GM12892 (cell line): Measurements from ENCODE around the gene POLD4. TPM values are rescaled to one million over a fixed set of nuclear protein-coding genes. Genes with fewer than 3 reads are reported as not detected.
"Not testable (repeated sequence)": the region's sequence is repeated elsewhere in the genome, so short reads cannot be mapped to it uniquely, and the experiment has no call there.

Experiments
- DNase-seq: peaks from one replicate; pipeline ENCODE4 v3.0.0; 2011; ENCODE audit not compliant: insufficient read length
- FAIRE-seq: peaks from 2 replicates; lab custom pipeline; 2011; peaks lifted over from hg19 to GRCh38; lab: Jason Lieb, UNC
- POLR2A ChIP-seq: IDR thresholded peaks from 2 replicates; pipeline ENCODE4 v1.6.1; 2011; ENCODE audit warnings: low read depth, low read length, control low read depth
- POLR2AphosphoS5 ChIP-seq: IDR thresholded peaks from 2 replicates; pipeline ENCODE4 v1.6.1; 2011; ENCODE audit warnings: low read depth, low read length, control low read depth
- TAF1 ChIP-seq: IDR thresholded peaks from 2 replicates; pipeline ENCODE4 v1.6.1; 2011; ENCODE audit warnings: low read depth, mild to moderate bottlenecking, control low read depth, low read length, borderline replicate concordance
- polyA plus RNA-seq: library from polyadenylated mRNA; unstranded; fragments of >200 nt; gene quantifications from one replicate; pipeline ENCODE4 v1.2.1, GENCODE V29; 2012; ENCODE audit warnings: missing spikeins, inconsistent platforms; ENCODE audit not compliant: missing spikeins

The POLD4 gene
- polyA plus RNA-seq: 75.6 TPM

GRCh38 chr11:67353317-67354074 is at the start of gene POLD4:
TSS of gene POLD4 (minus strand) at chr11:67353546. CDS start at chr11:67353399, 147 bp downstream.
- TF ChIP-seq POLR2AphosphoS5: peak; percentile 91
- TF ChIP-seq TAF1: peak; percentile 76
- peak; percentile 90 for TF ChIP-seq POLR2A
- peak; percentile 99 for FAIRE-seq
- peak; percentile 96 for DNase-seq

GRCh38 chr11:67403085-67403484 is 49.7 kb upstream of the POLD4 start:
- not testable (repeated sequence) for DNase-seq
- peak; percentile 21 for FAIRE-seq

DNA sequence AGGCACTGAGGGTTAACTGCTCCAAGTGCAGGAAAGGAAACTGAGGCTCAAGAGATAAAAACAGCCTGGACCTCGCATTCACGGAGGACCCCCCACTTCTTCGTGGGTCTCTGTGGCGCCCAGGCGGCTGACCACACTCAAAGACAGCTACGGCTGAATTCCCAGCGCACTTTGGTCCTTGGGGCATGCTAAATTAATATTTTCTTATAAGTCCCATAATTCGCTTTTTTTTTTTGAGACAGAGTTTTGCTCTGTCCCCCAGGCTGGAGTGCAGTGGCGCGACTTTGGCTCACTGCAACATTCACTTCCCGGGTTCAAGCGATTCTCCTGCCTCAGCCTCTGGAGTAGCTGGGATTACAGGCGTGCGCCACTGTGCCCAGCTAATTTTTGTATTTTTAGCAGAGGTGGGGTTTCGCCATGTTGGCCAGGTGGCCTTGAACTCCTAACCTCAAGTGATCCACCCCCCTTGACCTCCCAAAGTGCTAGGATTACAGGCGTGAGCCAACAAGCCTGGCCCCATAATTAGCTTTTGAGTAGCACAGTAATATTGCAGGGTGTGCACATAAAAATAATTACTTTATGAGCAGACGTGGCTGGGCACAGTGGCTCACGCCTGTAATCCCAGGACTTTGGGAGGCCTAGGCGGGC is 49.0 kb upstream of the POLD4 start:
- not testable (repeated sequence) for DNase-seq, FAIRE-seq

- FAIRE-seq: peak; percentile 99
- TF ChIP-seq TAF1 (no peak; the same call in 1 of the 2 replicates), POLR2AphosphoS5 (peak; percentile 66; the same call in 1 of the 2 replicates), POLR2A (peak; percentile 83; the same call in 1 of the 2 replicates)
Measured at GRCh38 chr11:67401495-67402191, 48.3 kb upstream of the POLD4 start, which contains the start of gene PPP1CA. TSS of gene PPP1CA (minus strand) at chr11:67401858. CDS start at chr11:67401782, 76 bp downstream.

DNA sequence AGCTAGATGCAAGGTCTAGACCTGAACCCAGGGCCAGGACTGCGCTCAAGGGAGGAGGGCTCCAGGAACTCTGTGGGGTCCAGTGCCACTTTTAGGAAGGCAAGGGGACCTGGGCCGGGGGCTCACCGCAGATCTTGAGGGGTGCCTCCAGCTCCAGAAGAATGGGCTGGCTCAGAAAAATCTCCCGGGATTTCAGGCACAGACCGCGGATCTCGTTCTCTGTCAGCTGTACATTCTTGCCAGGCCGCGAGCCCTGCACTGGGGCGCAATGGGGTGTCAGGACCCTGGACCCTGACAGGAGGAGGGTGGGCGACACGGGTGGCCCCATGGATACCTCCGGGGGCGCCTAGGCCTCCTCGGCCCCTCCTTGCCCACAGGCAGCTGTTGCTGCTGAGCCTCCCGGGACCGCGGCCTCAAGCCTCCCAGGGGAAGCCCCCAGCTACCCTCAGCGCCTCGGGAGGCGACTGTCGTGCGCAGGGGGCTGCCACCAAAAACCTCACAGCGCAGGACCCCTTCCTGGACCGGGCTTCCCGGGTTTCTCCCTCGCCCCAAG is 47.7 kb upstream of the POLD4 start:
- FAIRE-seq (no peak), DNase-seq (no peak)
- TF ChIP-seq POLR2AphosphoS5: no peak
- TF ChIP-seq POLR2A: no peak
- TF ChIP-seq TAF1: no peak

More at GRCh38 chr11:67401495-67402191, 48.3 kb upstream of the POLD4 start, which contains the start of gene PPP1CA:
- DNase-seq: peak; percentile 98

GRCh38 chr11:67400251-67400941 is 47.0 kb upstream of the POLD4 start:
- FAIRE-seq: peak; percentile 58
- TF ChIP-seq POLR2AphosphoS5: no peak
- no peak; the same call in 1 of the 2 replicates for TF ChIP-seq POLR2A
- no peak for TF ChIP-seq TAF1

GRCh38 chr11:67398661-67399563 is 45.6 kb upstream of the POLD4 start:
- no peak for FAIRE-seq
- TF ChIP-seq POLR2A (no peak; the same call in 1 of the 2 replicates), TAF1 (no peak), POLR2AphosphoS5 (no peak; the same call in 1 of the 2 replicates)
- DNase-seq: no peak

More at GRCh38 chr11:67400251-67400941, 47.0 kb upstream of the POLD4 start:
- DNase-seq: no peak

DNA sequence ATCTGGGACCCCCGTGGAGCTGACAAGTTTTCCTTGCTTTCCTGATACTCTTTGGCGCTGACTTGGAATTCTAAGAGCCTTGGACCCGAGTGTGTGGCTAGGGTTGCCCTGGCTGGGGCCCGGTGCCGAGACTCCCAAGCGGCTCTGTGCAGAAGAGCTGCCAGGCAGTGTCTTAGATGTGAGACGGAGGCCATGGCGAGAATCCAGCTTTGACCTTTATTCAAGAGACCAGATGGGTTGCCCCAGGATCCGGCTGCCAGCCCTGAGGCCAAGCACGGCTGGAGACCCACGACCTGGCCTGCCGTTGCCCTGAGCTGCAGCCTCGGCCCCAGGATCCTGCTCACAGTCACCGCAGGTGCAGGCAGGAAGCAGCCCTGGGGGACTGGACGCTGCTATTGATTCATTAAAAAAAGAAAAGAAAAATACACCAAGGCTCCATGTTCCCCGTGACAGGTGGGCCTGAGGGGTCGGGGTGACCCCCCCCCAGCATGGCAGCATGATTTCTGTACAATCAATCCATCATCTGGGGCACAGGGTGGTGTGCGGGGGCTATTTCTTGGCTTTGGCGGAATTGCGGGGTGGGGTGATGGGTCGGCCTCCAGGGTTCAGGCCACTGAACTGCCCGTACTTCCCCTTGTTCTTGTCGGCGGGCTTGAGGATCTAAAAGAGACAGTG is 44.8 kb upstream of the POLD4 start:
- no peak for FAIRE-seq
- DNase-seq: no peak
- TF ChIP-seq POLR2AphosphoS5: no peak; the same call in 1 of the 2 replicates

DNA sequence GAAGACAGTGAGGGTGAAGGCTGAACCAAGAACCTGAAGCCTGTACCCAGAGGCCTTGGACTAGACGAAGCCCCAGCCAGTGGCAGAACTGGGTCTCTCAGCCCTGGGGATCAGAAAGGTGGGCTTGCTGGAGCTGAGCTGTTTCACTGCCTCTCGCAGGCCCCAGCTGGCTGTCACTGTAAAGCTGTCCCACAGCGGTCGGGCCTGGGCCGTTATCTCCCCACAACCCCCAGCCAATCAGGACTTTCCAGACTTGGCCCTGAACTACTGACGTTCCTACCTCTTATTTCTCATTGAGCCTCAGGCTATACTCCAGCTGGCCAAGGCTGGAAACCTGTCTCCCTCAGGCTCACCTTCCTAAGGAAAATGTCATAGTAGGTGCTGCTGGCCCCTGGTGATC is 44.2 kb upstream of the POLD4 start:
- FAIRE-seq (no peak), DNase-seq (no peak)
- no peak for TF ChIP-seq TAF1
- TF ChIP-seq POLR2AphosphoS5: no peak
- TF ChIP-seq POLR2A: no peak
